Midbrain (tissue), 1 donor: ENCODE measurements around the gene MLYCD.

Experiments used
- DNase-seq: peaks from one replicate; lab custom pipeline; 2025; lab: John Stamatoyannopoulos, UW

The MLYCD gene

GRCh38 chr16:83925957-83926725, 27.2 kb downstream of the MLYCD start:
- no peak for DNase-seq

- DNase-seq: peak; percentile 59
These were observed 27.9 kb downstream of the MLYCD start for GRCh38 chr16:83926726-83927397.

GRCh38 chr16:83928341-83929055, 29.6 kb downstream of the MLYCD start:
- DNase-seq: no peak

- DNase-seq: no peak
These were observed 31.1 kb downstream of the MLYCD start for GRCh38 chr16:83929811-83930555.

- no peak for DNase-seq
These were observed 32.0 kb downstream of the MLYCD start for GRCh38 chr16:83930730-83931500.

GRCh38 chr16:83931556-83931955, 32.6 kb downstream of the MLYCD start:
- no peak for DNase-seq

GRCh38 chr16:83932304-83932703, 33.4 kb downstream of the MLYCD start:
- DNase-seq: no peak

GRCh38 chr16:83932955-83933673, 34.2 kb downstream of the MLYCD start:
- DNase-seq: no peak

GRCh38 chr16:83933885-83934683, 35.2 kb downstream of the MLYCD start:
- DNase-seq: no peak

- no peak for DNase-seq
These were observed 35.7 kb downstream of the MLYCD start for GRCh38 chr16:83934684-83934977.

GRCh38 chr16:83935005-83935857, 36.3 kb downstream of the MLYCD start:
- no peak for DNase-seq

GRCh38 chr16:83935858-83936255, 36.9 kb downstream of the MLYCD start:
- DNase-seq: no peak

GRCh38 chr16:83936581-83937165, 37.8 kb downstream of the MLYCD start:
- DNase-seq: no peak

- DNase-seq: no peak
These were observed 38.4 kb downstream of the MLYCD start for GRCh38 chr16:83937267-83937666.

- DNase-seq: no peak
These were observed 39.3 kb downstream of the MLYCD start for GRCh38 chr16:83937922-83938885.

- DNase-seq: no peak
These were observed 40.4 kb downstream of the MLYCD start for GRCh38 chr16:83939266-83939855.

- no peak for DNase-seq
These were observed 41.2 kb downstream of the MLYCD start for GRCh38 chr16:83940119-83940518.
